T47D (cell line): Measurements from ENCODE around the gene PLD5.
"Not testable (repeated sequence)": the region's sequence is repeated elsewhere in the genome, so short reads cannot be mapped to it uniquely, and the experiment has no call there.

Experiments used
- DNase-seq, 2 experiments: peaks; one replicate each; pipeline versions ENCODE4 v3.0.0 to v3.0.0-alpha.2; 2011 to 2012; ENCODE audit warnings: low read depth in 1 of 2, low spot score in 1 of 2
- JUND ChIP-seq: IDR thresholded peaks from 2 replicates; pipeline ENCODE4 v1.6.1; 2012; ENCODE audit warnings: low read depth
- in situ Hi-C: cut with HindIII; loops from 2 replicates; pipeline ENCODE4 v1.10.0; 2016; ENCODE audit warnings: low sequenced_read_pairs, low pct_unique_long_range_greater_than_20kb

The PLD5 gene

GRCh38 chr1:242245255-242245654 is 279.2 kb downstream of the PLD5 start:
- in situ Hi-C loops = no loop called here
- no peak for DNase-seq

GRCh38 chr1:242243472-242243871 is 281.0 kb downstream of the PLD5 start:
- in situ Hi-C loops = no loop called here
- no peak for TF ChIP-seq JUND
- DNase-seq = peak in 1 of 2 experiments; percentile 13

More at GRCh38 chr1:242245255-242245654, 279.2 kb downstream of the PLD5 start:
- no peak for TF ChIP-seq JUND

- in situ Hi-C loops = no loop called here
- TF ChIP-seq JUND = no peak
- peak in 1 of 2 experiments; percentile 49 for DNase-seq
These were observed 281.5 kb downstream of the PLD5 start for GRCh38 chr1:242242983-242243382.

GRCh38 chr1:242241936-242242335 is 282.6 kb downstream of the PLD5 start:
- TF ChIP-seq JUND = no peak
- DNase-seq = no peak
- in situ Hi-C loops = no loop called here

- in situ Hi-C loops = no loop called here
- no peak for DNase-seq
- no peak for TF ChIP-seq JUND
These were observed 283.8 kb downstream of the PLD5 start for GRCh38 chr1:242240691-242241090.

GRCh38 chr1:242240077-242240476 is 284.4 kb downstream of the PLD5 start:
- in situ Hi-C loops = no loop called here
- DNase-seq = no peak
- no peak for TF ChIP-seq JUND

GRCh38 chr1:242239398-242239797 is 285.1 kb downstream of the PLD5 start:
- peak in 1 of 2 experiments; percentile 31 for DNase-seq
- in situ Hi-C loops = no loop called here
- no peak for TF ChIP-seq JUND

GRCh38 chr1:242237051-242237450 is 287.4 kb downstream of the PLD5 start:
- TF ChIP-seq JUND = no peak
- in situ Hi-C loops = no loop called here
- DNase-seq = no peak

GRCh38 chr1:242228991-242229390 is 295.5 kb downstream of the PLD5 start:
- in situ Hi-C loops = no loop called here
- TF ChIP-seq JUND = no peak
- DNase-seq = peak in 1 of 2 experiments; percentile 13

- in situ Hi-C loops = no loop called here
- peak in 1 of 2 experiments; percentile 90 for DNase-seq
- peak; percentile 90 for TF ChIP-seq JUND
These were observed 298.5 kb downstream of the PLD5 start for GRCh38 chr1:242225767-242226573.

GRCh38 chr1:242224878-242225766 is 299.4 kb downstream of the PLD5 start:
- in situ Hi-C loops = not testable (repeated sequence)
- peak in 1 of 2 experiments; percentile 23 for DNase-seq

- no peak for TF ChIP-seq JUND
- in situ Hi-C loops = no loop called here
- no peak for DNase-seq
These were observed 300.0 kb downstream of the PLD5 start for GRCh38 chr1:242224461-242224860.

GRCh38 chr1:242219905-242220304 is 304.6 kb downstream of the PLD5 start:
- DNase-seq = no peak
- in situ Hi-C loops = no loop called here
- no peak for TF ChIP-seq JUND
